ENCODE results near the gene HAUS8. TPM values are rescaled to one million over a fixed set of nuclear protein-coding genes. Genes with fewer than 3 reads are reported as not detected.
"Not testable (repeated sequence)": the region's sequence is repeated elsewhere in the genome, so short reads cannot be mapped to it uniquely, and the experiment has no call there.

Gene HAUS8
- total and polyA plus RNA-seq, 7 experiments from 2014 or later, result 9.4 to 31.5 (median 19.0) TPM

- peak within 1 kb of the TSS; percentile 2 to 85 (median 76) for H3K4me3 Mint-ChIP-seq
- peak within 1 kb of the TSS in 2 of 9 donors; percentile 32 to 53 for H3K27ac Mint-ChIP-seq
Observed at GRCh38 chr19:17026706-17027534, 48.3 kb downstream of the HAUS8 start, which contains the start of gene CPAMD8. TSS of gene CPAMD8 (minus strand) at chr19:17026810. CDS start at chr19:17026642, 168 bp downstream.

GRCh38 chr19:17025991-17026658 lies 49.1 kb downstream of the HAUS8 start:
- peak; percentile 48 for ATAC-seq
- POLR2A ChIA-PET, result interaction anchor here (0.6 kb wide), 1 partner anchor 17 kb away, joined by 3 read pairs; no protein-coding TSS in a partner anchor
- H3K4me3 Mint-ChIP-seq, result peak overlapping the region; percentile 2 to 85 (median 76)

More at GRCh38 chr19:17026706-17027534, 48.3 kb downstream of the HAUS8 start, which contains the start of gene CPAMD8:
- ChIA-PET POLR2A (no interaction called here), CTCF (interaction anchor here (0.5 to 0.6 kb wide), 2 partner anchors 12 to 255 kb away, joined by 3 read pairs; no protein-coding TSS in a partner anchor)
- H3K4me3 ChIP-seq (ENCODE audit: low read length), result peak within 1 kb of the TSS; percentile 48
- H3K9me3 Mint-ChIP-seq, result peaks cover 0 to 32% (median 19%) of the 10 kb centered on the region in 11 donors
- no peak within 1 kb of the TSS for H3K27ac ChIP-seq (ENCODE audit: low read depth, low read length)
- H3K36me3 ChIP-seq (ENCODE audit: control insufficient read depth in 2 of 3, insufficient read depth in 3 of 3, low read length in 3 of 3), result no peaks in the 10 kb centered on the region
- no peak for DNase-seq
- H3K4me1 ChIP-seq (ENCODE audit: control insufficient read depth in 2 of 2, insufficient read depth in 2 of 2, low read length in 2 of 2), result peaks cover 0 to 7% of the 10 kb centered on the region in 2 donors
- H3K9me3 ChIP-seq (ENCODE audit: control insufficient read depth in 2 of 3, low read length in 3 of 3), result peaks cover 0 to 24% (median 0%) of the 10 kb centered on the region in 3 experiments
- intact Hi-C loops (cut with micrococcal nuclease), result loop anchor here in 1 of 2 donors (2.0 kb wide), 1 partner anchor 26 kb away; no protein-coding TSS in a partner anchor
- H3K4me1 Mint-ChIP-seq, result peaks cover 3 to 14% (median 8%) of the 10 kb centered on the region in 7 donors
- peaks cover 0 to 24% (median 20%) of the 10 kb centered on the region in 5 donors for H3K36me3 Mint-ChIP-seq
- peaks cover 36 to 62% (median 45%) of the 10 kb centered on the region in 5 donors for H3K27me3 Mint-ChIP-seq
- peaks cover 0 to 11% of the 10 kb centered on the region in 2 donors for H3K27me3 ChIP-seq (ENCODE audit: control insufficient read depth in 2 of 2, insufficient read depth in 2 of 2, low read length in 2 of 2)
- no peak for ATAC-seq

GRCh38 chr19:17025361-17025760 lies 49.9 kb downstream of the HAUS8 start:
- H3K4me3 Mint-ChIP-seq, result peak overlapping the region in 3 of 10 donors; percentile 80 to 85 (median 83)
- H3K4me1 ChIP-seq (ENCODE audit: control insufficient read depth in 2 of 2, insufficient read depth in 2 of 2, low read length in 2 of 2), result peaks cover 0 to 7% of the 10 kb centered on the region in 2 donors

More at GRCh38 chr19:17025991-17026658, 49.1 kb downstream of the HAUS8 start:
- peaks cover 0 to 11% of the 10 kb centered on the region in 2 donors for H3K27me3 ChIP-seq (ENCODE audit: control insufficient read depth in 2 of 2, insufficient read depth in 2 of 2, low read length in 2 of 2)
- peak overlapping the region; percentile 48 for H3K4me3 ChIP-seq (ENCODE audit: low read length)
- H3K4me1 ChIP-seq (ENCODE audit: control insufficient read depth in 2 of 2, insufficient read depth in 2 of 2, low read length in 2 of 2), result peaks cover 0 to 7% of the 10 kb centered on the region in 2 donors
- no peak overlapping the region for H3K27ac ChIP-seq (ENCODE audit: low read depth, low read length)
- Mint-ChIP-seq H3K4me1 (peaks cover 3 to 14% (median 8%) of the 10 kb centered on the region in 7 donors), H3K36me3 (peaks cover 0 to 24% (median 20%) of the 10 kb centered on the region in 5 donors), H3K27ac (peak overlapping the region in 2 of 9 donors; percentile 32 to 53), H3K9me3 (peaks cover 0 to 32% (median 20%) of the 10 kb centered on the region in 11 donors), H3K27me3 (peaks cover 36 to 62% (median 45%) of the 10 kb centered on the region in 5 donors)
- DNase-seq, result peak in 5 of 9 donors; percentile 10 to 24 (median 18)
- H3K36me3 ChIP-seq (ENCODE audit: control insufficient read depth in 2 of 3, insufficient read depth in 3 of 3, low read length in 3 of 3), result no peaks in the 10 kb centered on the region
- H3K9me3 ChIP-seq (ENCODE audit: control insufficient read depth in 2 of 3, low read length in 3 of 3), result peaks cover 0 to 24% (median 0%) of the 10 kb centered on the region in 3 experiments
- intact Hi-C loops (cut with micrococcal nuclease), result loop anchor here in 1 of 2 donors (2.0 kb wide), 1 partner anchor 25 kb away; no protein-coding TSS in a partner anchor
- CTCF ChIA-PET, result interaction anchor here (0.6 kb wide), 1 partner anchor 11 kb away, joined by 3 read pairs; no protein-coding TSS in a partner anchor

GRCh38 chr19:17024941-17025340 lies 50.3 kb downstream of the HAUS8 start:
- Mint-ChIP-seq H3K4me1 (peaks cover 3 to 14% (median 8%) of the 10 kb centered on the region in 7 donors), H3K4me3 (peak overlapping the region in 2 of 10 donors; percentile 17 to 30), H3K9me3 (peaks cover 0 to 32% (median 22%) of the 10 kb centered on the region in 11 donors), H3K27me3 (peaks cover 36 to 62% (median 45%) of the 10 kb centered on the region in 5 donors), H3K36me3 (peaks cover 0 to 24% (median 20%) of the 10 kb centered on the region in 5 donors)
- H3K4me1 ChIP-seq (ENCODE audit: control insufficient read depth in 2 of 2, insufficient read depth in 2 of 2, low read length in 2 of 2); H3K27ac ChIP-seq (ENCODE audit: low read depth, low read length); H3K4me3 ChIP-seq (ENCODE audit: low read length); intact Hi-C loops (cut with micrococcal nuclease); ATAC-seq; H3K27ac Mint-ChIP-seq; POLR2A ChIA-PET; H3K36me3 ChIP-seq (ENCODE audit: control insufficient read depth in 2 of 3, insufficient read depth in 3 of 3, low read length in 3 of 3); CTCF ChIA-PET; DNase-seq: not testable (repeated sequence)
- peaks cover 0 to 24% (median 0%) of the 10 kb centered on the region in 3 experiments for H3K9me3 ChIP-seq (ENCODE audit: control insufficient read depth in 2 of 3, low read length in 3 of 3)
- peaks cover 0 to 11% of the 10 kb centered on the region in 2 donors for H3K27me3 ChIP-seq (ENCODE audit: control insufficient read depth in 2 of 2, insufficient read depth in 2 of 2, low read length in 2 of 2)

More at GRCh38 chr19:17025361-17025760, 49.9 kb downstream of the HAUS8 start:
- intact Hi-C loops (cut with micrococcal nuclease), result no loop called here
- peaks cover 0 to 24% (median 20%) of the 10 kb centered on the region in 5 donors for H3K36me3 Mint-ChIP-seq
- POLR2A ChIA-PET, result interaction anchor here (0.6 kb wide), 1 partner anchor 16 kb away, joined by 3 read pairs; no protein-coding TSS in a partner anchor
- H3K4me1 Mint-ChIP-seq, result peaks cover 3 to 14% (median 8%) of the 10 kb centered on the region in 7 donors
- CTCF ChIA-PET, result no interaction called here
- no peak overlapping the region for H3K27ac Mint-ChIP-seq
- peaks cover 0 to 24% (median 0%) of the 10 kb centered on the region in 3 experiments for H3K9me3 ChIP-seq (ENCODE audit: control insufficient read depth in 2 of 3, low read length in 3 of 3)
- H3K36me3 ChIP-seq (ENCODE audit: control insufficient read depth in 2 of 3, insufficient read depth in 3 of 3, low read length in 3 of 3), result no peaks in the 10 kb centered on the region
- DNase-seq (no peak), ATAC-seq (no peak)
- peaks cover 36 to 62% (median 45%) of the 10 kb centered on the region in 5 donors for H3K27me3 Mint-ChIP-seq
- peaks cover 0 to 11% of the 10 kb centered on the region in 2 donors for H3K27me3 ChIP-seq (ENCODE audit: control insufficient read depth in 2 of 2, insufficient read depth in 2 of 2, low read length in 2 of 2)
- peaks cover 0 to 32% (median 22%) of the 10 kb centered on the region in 11 donors for H3K9me3 Mint-ChIP-seq
- no peak overlapping the region for H3K4me3 ChIP-seq (ENCODE audit: low read length)
- H3K27ac ChIP-seq (ENCODE audit: low read depth, low read length), result no peak overlapping the region

- Mint-ChIP-seq H3K4me1 (peaks cover 3 to 14% (median 8%) of the 10 kb centered on the region in 7 donors), H3K27ac (no peak overlapping the region), H3K36me3 (peaks cover 0 to 24% (median 20%) of the 10 kb centered on the region in 5 donors), H3K9me3 (peaks cover 0 to 32% (median 22%) of the 10 kb centered on the region in 11 donors), H3K27me3 (peaks cover 34 to 54% (median 39%) of the 10 kb centered on the region in 5 donors), H3K4me3 (peak overlapping the region in 1 of 10 donors; percentile 18)
- Histone ChIP-seq H3K4me3 (ENCODE audit: low read length) (no peak overlapping the region), H3K27ac (ENCODE audit: low read depth, low read length) (no peak overlapping the region), H3K4me1 (ENCODE audit: control insufficient read depth in 2 of 2, insufficient read depth in 2 of 2, low read length in 2 of 2) (peaks cover 0 to 7% of the 10 kb centered on the region in 2 donors), H3K9me3 (ENCODE audit: control insufficient read depth in 2 of 3, low read length in 3 of 3) (peaks cover 0 to 24% (median 0%) of the 10 kb centered on the region in 3 experiments), H3K27me3 (ENCODE audit: control insufficient read depth in 2 of 2, insufficient read depth in 2 of 2, low read length in 2 of 2) (peaks cover 0 to 11% of the 10 kb centered on the region in 2 donors), H3K36me3 (ENCODE audit: control insufficient read depth in 2 of 3, insufficient read depth in 3 of 3, low read length in 3 of 3) (no peaks in the 10 kb centered on the region)
- DNase-seq, result no peak
- ChIA-PET POLR2A (no interaction called here), CTCF (no interaction called here)
- intact Hi-C loops (cut with micrococcal nuclease), result no loop called here
- ATAC-seq, result no peak
Observed at GRCh38 chr19:17023805-17024204, 51.4 kb downstream of the HAUS8 start.

- Histone ChIP-seq H3K4me1 (ENCODE audit: control insufficient read depth in 2 of 2, insufficient read depth in 2 of 2, low read length in 2 of 2) (peaks cover 0 to 7% of the 10 kb centered on the region in 2 donors), H3K4me3 (ENCODE audit: low read length) (no peak overlapping the region), H3K36me3 (ENCODE audit: control insufficient read depth in 2 of 3, insufficient read depth in 3 of 3, low read length in 3 of 3) (no peaks in the 10 kb centered on the region), H3K27ac (ENCODE audit: low read depth, low read length) (no peak overlapping the region), H3K27me3 (ENCODE audit: control insufficient read depth in 2 of 2, insufficient read depth in 2 of 2, low read length in 2 of 2) (peaks cover 0 to 8% of the 10 kb centered on the region in 2 donors), H3K9me3 (ENCODE audit: control insufficient read depth in 2 of 3, low read length in 3 of 3) (peaks cover 0 to 24% (median 0%) of the 10 kb centered on the region in 3 experiments)
- Mint-ChIP-seq H3K9me3 (peaks cover 0 to 32% (median 22%) of the 10 kb centered on the region in 11 donors), H3K36me3 (peaks cover 0 to 24% (median 20%) of the 10 kb centered on the region in 5 donors), H3K4me1 (peaks cover 3 to 10% (median 7%) of the 10 kb centered on the region in 7 donors), H3K27me3 (peaks cover 26 to 43% (median 30%) of the 10 kb centered on the region in 5 donors), H3K27ac (no peak overlapping the region), H3K4me3 (no peak overlapping the region)
- POLR2A ChIA-PET, result no interaction called here
- no peak for ATAC-seq
- no peak for DNase-seq
- intact Hi-C loops (cut with micrococcal nuclease), result no loop called here
- CTCF ChIA-PET, result no interaction called here
Observed at GRCh38 chr19:17022738-17023137, 52.5 kb downstream of the HAUS8 start.
